ENCODE results near the gene SYP.
A peak's percentile ranks its signal among the peaks of the same experiment; 100 is the strongest.

DNA sequence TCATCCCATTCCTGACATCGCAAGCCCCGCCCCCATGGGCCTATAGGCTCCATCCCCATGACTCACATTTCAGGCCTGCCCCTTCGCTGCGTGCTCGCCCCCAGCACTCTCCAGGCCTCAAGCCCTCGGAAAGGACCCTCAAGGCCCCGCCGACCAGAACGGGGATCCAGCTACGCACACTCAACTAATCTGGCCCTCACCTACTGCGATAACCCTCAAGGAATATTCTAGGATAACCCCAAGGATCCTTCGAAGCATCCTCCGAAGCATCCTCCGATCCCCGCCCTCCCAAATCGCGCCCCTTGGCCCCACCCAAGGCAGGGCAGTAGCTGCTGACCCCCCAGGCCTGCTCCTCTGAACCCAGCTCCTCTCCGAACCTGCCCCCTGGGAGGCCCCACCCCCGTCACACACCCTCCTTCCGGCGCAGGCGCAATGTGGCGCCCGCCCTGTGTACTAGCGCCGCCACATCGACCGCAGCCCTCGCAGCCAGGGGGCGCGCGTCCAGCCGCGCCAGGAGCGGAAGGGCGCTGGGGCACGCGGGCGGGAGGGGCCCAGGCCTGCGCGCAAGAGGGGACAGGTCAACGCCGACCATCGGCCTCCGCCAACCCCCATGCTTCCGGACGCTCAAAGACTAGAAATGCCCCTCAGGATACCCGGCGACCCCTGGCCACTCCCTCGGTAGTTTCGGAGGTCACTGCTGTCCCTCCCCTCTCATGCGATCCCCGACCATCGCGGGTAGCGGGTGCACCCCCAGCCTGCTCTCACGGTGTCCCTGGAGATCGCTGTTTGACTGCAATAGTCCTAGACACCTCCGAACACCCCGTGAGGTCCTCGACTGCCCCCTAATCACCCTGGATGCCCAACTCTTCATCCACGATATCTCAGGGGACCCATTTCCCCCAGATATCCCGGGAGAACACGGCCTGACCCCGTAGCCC is 43.8 kb downstream of the SYP start:
- peak; percentile 26; the same call in 1 of the 2 replicates for TF ChIP-seq KLF16 (tag by site-specific recombination; IDR thresholded peaks at IDR 0.05)
- TF ChIP-seq, protein P1, sequence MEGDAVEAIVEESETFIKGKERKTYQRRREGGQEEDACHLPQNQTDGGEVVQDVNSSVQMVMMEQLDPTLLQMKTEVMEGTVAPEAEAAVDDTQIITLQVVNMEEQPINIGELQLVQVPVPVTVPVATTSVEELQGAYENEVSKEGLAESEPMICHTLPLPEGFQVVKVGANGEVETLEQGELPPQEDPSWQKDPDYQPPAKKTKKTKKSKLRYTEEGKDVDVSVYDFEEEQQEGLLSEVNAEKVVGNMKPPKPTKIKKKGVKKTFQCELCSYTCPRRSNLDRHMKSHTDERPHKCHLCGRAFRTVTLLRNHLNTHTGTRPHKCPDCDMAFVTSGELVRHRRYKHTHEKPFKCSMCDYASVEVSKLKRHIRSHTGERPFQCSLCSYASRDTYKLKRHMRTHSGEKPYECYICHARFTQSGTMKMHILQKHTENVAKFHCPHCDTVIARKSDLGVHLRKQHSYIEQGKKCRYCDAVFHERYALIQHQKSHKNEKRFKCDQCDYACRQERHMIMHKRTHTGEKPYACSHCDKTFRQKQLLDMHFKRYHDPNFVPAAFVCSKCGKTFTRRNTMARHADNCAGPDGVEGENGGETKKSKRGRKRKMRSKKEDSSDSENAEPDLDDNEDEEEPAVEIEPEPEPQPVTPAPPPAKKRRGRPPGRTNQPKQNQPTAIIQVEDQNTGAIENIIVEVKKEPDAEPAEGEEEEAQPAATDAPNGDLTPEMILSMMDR (tag by site-specific recombination; IDR thresholded peaks at IDR 0.05): peak; percentile 88
- no peak for TF ChIP-seq ZNF19 (tag by site-specific recombination; IDR thresholded peaks at IDR 0.05; ENCODE audit: low read depth)
- TF ChIP-seq ZNF121 (tag by site-specific recombination; IDR thresholded peaks at IDR 0.05): 0 out of 2 replicates have a peak, but pooled peaks have one; percentile 19
- no peak for TF ChIP-seq ZNF266 (tag by site-specific recombination; IDR thresholded peaks at IDR 0.05; ENCODE audit: low read depth)
